ENCODE data around the gene PPP1R12B. TPM values are rescaled to one million over a fixed set of nuclear protein-coding genes. Genes with fewer than 3 reads are reported as not detected.
"Not testable (repeated sequence)": the region's sequence is repeated elsewhere in the genome, so short reads cannot be mapped to it uniquely, and the experiment has no call there.

PPP1R12B gene
- total RNA-seq, 1 donor from 2014 or later = 21.8 TPM

- no peaks in the 10 kb centered on the region for H3K27me3 Mint-ChIP-seq (ENCODE audit: insufficient read depth, low read depth)
Observed at GRCh38 chr1:202405928-202406327, 57.4 kb downstream of the PPP1R12B start.

GRCh38 chr1:202406896-202407295 lies 58.4 kb downstream of the PPP1R12B start:
- H3F3A ChIP-seq (ENCODE audit: low read depth); H3K79me2 ChIP-seq (ENCODE audit: low read depth); H3K27me3 Mint-ChIP-seq (ENCODE audit: insufficient read depth, low read depth); H3K4me1 ChIP-seq; H3K36me3 Mint-ChIP-seq; H3K27ac ChIP-seq; H3K4me3 Mint-ChIP-seq; H3K36me3 ChIP-seq; H3K4me3 ChIP-seq; H4K20me1 ChIP-seq (ENCODE audit: low read depth); H2AFZ ChIP-seq (replicated peaks); H3K27ac Mint-ChIP-seq; H3K4me1 Mint-ChIP-seq; H3K9me3 Mint-ChIP-seq; H3K9me3 ChIP-seq (ENCODE audit: low read depth); H3K9ac ChIP-seq; DNase-seq (ENCODE audit: low spot score); H3K4me2 ChIP-seq; H3K27me3 ChIP-seq: not testable (repeated sequence)

More at GRCh38 chr1:202405928-202406327, 57.4 kb downstream of the PPP1R12B start:
- H3K9me3 ChIP-seq (ENCODE audit: low read depth) = no peaks in the 10 kb centered on the region
- no peak overlapping the region for H3K4me2 ChIP-seq
- Mint-ChIP-seq H3K4me1 (no peaks in the 10 kb centered on the region), H3K4me3 (no peak overlapping the region), H3K9me3 (no peaks in the 10 kb centered on the region), H3K27ac (no peak overlapping the region), H3K36me3 (no peaks in the 10 kb centered on the region)
- no peak overlapping the region for H2AFZ ChIP-seq (replicated peaks)
- H3K27me3 ChIP-seq = no peaks in the 10 kb centered on the region
- H3K79me2 ChIP-seq (ENCODE audit: low read depth) = no peaks in the 10 kb centered on the region
- no peak for DNase-seq (ENCODE audit: low spot score)
- no peaks in the 10 kb centered on the region for H3F3A ChIP-seq (ENCODE audit: low read depth)
- no peak overlapping the region for H3K27ac ChIP-seq
- no peaks in the 10 kb centered on the region for H3K36me3 ChIP-seq
- no peak overlapping the region for H3K4me3 ChIP-seq
- H3K9ac ChIP-seq = no peak overlapping the region
- no peaks in the 10 kb centered on the region for H4K20me1 ChIP-seq (ENCODE audit: low read depth)
- TF ChIP-seq EZH2 (IDR thresholded peaks at IDR 0.05) (no peak), CTCF (IDR thresholded peaks at IDR 0.05) (no peak), EZH2phosphoT487 (IDR thresholded peaks at IDR 0.05) (no peak)
- peaks cover 3% of the 10 kb centered on the region for H3K4me1 ChIP-seq

GRCh38 chr1:202407378-202407777 lies 58.9 kb downstream of the PPP1R12B start:
- not testable (repeated sequence) for H3K9me3 Mint-ChIP-seq; H3K36me3 Mint-ChIP-seq; H3K9ac ChIP-seq; H3K79me2 ChIP-seq (ENCODE audit: low read depth); H3K4me1 ChIP-seq; H3K4me3 ChIP-seq; H3K27me3 Mint-ChIP-seq (ENCODE audit: insufficient read depth, low read depth); H3K27me3 ChIP-seq; H3K27ac Mint-ChIP-seq; H3K4me3 Mint-ChIP-seq; H3K9me3 ChIP-seq (ENCODE audit: low read depth); DNase-seq (ENCODE audit: low spot score); H4K20me1 ChIP-seq (ENCODE audit: low read depth); H3K27ac ChIP-seq; H2AFZ ChIP-seq (replicated peaks); H3K4me2 ChIP-seq; H3K4me1 Mint-ChIP-seq; H3F3A ChIP-seq (ENCODE audit: low read depth); H3K36me3 ChIP-seq

GRCh38 chr1:202410251-202410650 lies 61.8 kb downstream of the PPP1R12B start:
- H3K27ac ChIP-seq; H3K79me2 ChIP-seq (ENCODE audit: low read depth); H3K36me3 ChIP-seq; H2AFZ ChIP-seq (replicated peaks); H3K4me1 Mint-ChIP-seq; H4K20me1 ChIP-seq (ENCODE audit: low read depth); H3K4me2 ChIP-seq; H3K4me3 ChIP-seq; H3K36me3 Mint-ChIP-seq; H3F3A ChIP-seq (ENCODE audit: low read depth); H3K9ac ChIP-seq; H3K27me3 Mint-ChIP-seq (ENCODE audit: insufficient read depth, low read depth); H3K4me1 ChIP-seq; DNase-seq (ENCODE audit: low spot score); H3K27me3 ChIP-seq; H3K9me3 ChIP-seq (ENCODE audit: low read depth); H3K9me3 Mint-ChIP-seq; H3K4me3 Mint-ChIP-seq; H3K27ac Mint-ChIP-seq: not testable (repeated sequence)

- not testable (repeated sequence) for H3K27ac Mint-ChIP-seq; H3K9me3 Mint-ChIP-seq; H3K27ac ChIP-seq; H3K79me2 ChIP-seq (ENCODE audit: low read depth); H3K4me3 ChIP-seq; H3K9ac ChIP-seq; H3K4me1 Mint-ChIP-seq; H2AFZ ChIP-seq (replicated peaks); H3K9me3 ChIP-seq (ENCODE audit: low read depth); H3K36me3 Mint-ChIP-seq; H3K4me2 ChIP-seq; H3K27me3 Mint-ChIP-seq (ENCODE audit: insufficient read depth, low read depth); H3K36me3 ChIP-seq; DNase-seq (ENCODE audit: low spot score); H3K4me1 ChIP-seq; H4K20me1 ChIP-seq (ENCODE audit: low read depth); H3K4me3 Mint-ChIP-seq; H3K27me3 ChIP-seq; H3F3A ChIP-seq (ENCODE audit: low read depth)
Observed at GRCh38 chr1:202410854-202411357, 62.4 kb downstream of the PPP1R12B start.

Data from neural progenitor cell (in vitro differentiated cells).